Osteocyte (in vitro differentiated cells): Measurements from ENCODE around the gene FMNL3. TPM values are rescaled to one million over a fixed set of nuclear protein-coding genes. Genes with fewer than 3 reads are reported as not detected.
A peak's percentile ranks its signal among the peaks of the same experiment; 100 is the strongest.

Source experiments
- DNase-seq: peaks from one replicate; pipeline ENCODE4 v3.0.0; 2021; ENCODE audit warnings: mixed read lengths; ENCODE audit not compliant: unreplicated experiment; ENCODE audit errors: extremely low spot score
- H3K27ac Mint-ChIP-seq: one replicate; pipeline ENCODE4 v1.8.0; 2021; ENCODE audit warnings: mild to moderate bottlenecking, mixed read lengths; ENCODE audit not compliant: unreplicated experiment
- H3K27me3 Mint-ChIP-seq: one replicate; pipeline ENCODE4 v1.8.0; 2021; ENCODE audit warnings: mixed read lengths; ENCODE audit not compliant: unreplicated experiment
- H3K36me3 Mint-ChIP-seq: one replicate; pipeline ENCODE4 v1.8.0; 2021; ENCODE audit warnings: mixed read lengths; ENCODE audit not compliant: unreplicated experiment
- H3K4me1 Mint-ChIP-seq: one replicate; pipeline ENCODE4 v1.8.0; 2021; ENCODE audit warnings: mixed read lengths; ENCODE audit not compliant: unreplicated experiment
- H3K4me3 Mint-ChIP-seq: one replicate; pipeline ENCODE4 v1.8.0; 2021; ENCODE audit warnings: mild to moderate bottlenecking, moderate library complexity, mixed read lengths; ENCODE audit not compliant: unreplicated experiment
- H3K9me3 Mint-ChIP-seq: one replicate; pipeline ENCODE4 v1.8.0; 2021; ENCODE audit warnings: mixed read lengths; ENCODE audit not compliant: unreplicated experiment
- CTCF ChIP-seq: fragments of 200-600 bp; sonication (generic); IDR thresholded peaks from 2 replicates; pipeline ENCODE4 v1.5.0; 2021; ENCODE audit warnings: antibody characterized with exemption, mild to moderate bottlenecking, moderate library complexity
- total RNA-seq: library from RNA; stranded (reverse); gene quantifications from 2 replicates; pipeline ENCODE4 v1.2.1, GENCODE V29; 2021

The FMNL3 gene
- total RNA-seq, 1 donor from 2014 or later = 37.4 TPM

DNA sequence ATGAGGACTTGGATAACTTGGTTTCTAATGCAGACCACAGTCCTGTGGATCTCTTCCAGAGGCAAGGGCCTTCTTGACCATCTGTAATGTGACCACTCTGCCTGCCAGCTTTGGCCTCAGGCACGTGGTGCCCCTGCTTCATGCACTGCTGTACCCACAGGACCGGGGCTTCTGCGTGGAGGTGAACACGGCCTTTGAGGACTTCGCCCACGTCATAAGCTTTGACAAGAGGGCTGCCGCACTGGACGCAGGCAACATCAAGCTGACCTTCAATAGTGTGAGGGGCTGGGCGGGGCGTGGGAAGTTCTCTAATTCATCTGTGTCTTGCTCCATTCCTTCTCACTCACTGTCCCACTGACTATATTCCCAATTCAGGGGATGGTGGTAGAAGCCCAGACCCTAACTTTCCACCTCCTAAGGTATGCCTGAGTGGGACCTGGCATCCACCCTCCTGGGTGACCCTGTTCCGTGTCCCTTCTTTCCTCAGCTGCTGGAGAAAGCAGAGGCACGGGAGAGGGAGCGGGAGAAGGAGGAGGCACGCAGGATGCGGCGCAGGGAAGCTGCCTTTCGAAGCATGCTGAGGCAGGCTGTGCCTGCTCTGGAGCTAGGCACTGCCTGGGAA lies 65.3 kb downstream of the FMNL3 start:
- Mint-ChIP-seq H3K4me3 (no peak overlapping the region), H3K27ac (no peak overlapping the region), H3K9me3 (no peaks in the 10 kb centered on the region), H3K36me3 (peaks cover 26% of the 10 kb centered on the region), H3K4me1 (peaks cover 13% of the 10 kb centered on the region), H3K27me3 (no peaks in the 10 kb centered on the region)
- no peak for DNase-seq
- no peak for TF ChIP-seq CTCF

DNA sequence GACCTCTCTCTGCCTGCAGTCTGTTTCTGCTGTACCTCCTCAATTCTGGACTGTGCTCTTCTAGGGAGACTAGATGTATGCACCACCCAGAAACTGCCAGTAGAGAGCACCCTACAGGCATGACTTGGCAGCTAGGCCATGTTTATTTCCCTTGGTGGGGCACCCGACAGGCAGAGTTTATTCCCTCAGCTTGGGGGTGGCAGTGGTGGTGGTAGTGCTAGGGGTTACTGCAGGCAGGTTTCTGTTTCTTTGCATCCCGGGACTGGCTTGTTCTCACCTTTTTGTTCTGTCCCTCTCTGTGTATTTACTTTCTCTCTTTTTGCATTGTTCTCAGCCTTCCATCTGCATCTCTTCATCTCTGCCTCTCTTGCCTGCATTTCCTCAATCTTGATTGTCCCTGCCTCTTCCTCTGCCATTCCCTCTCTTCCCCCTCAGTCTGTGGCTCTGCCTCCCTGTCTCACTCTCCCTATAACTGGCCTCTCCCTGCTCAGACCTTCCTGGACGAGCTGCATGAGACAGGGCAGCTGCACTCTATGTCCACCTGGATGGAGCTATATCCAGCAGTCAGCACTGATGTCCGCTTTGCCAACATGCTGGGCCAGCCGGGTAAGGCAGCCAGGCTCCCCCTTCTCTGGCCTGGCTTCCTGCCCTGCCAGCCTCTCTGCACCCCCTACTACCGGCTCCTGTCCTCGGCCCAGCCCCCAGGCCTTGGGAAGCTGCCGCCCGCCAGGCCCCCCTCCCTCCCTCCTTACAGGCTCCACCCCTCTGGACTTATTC lies 70.0 kb downstream of the FMNL3 start:
- DNase-seq = peak; percentile 86
- Mint-ChIP-seq H3K27me3 (no peaks in the 10 kb centered on the region), H3K9me3 (no peaks in the 10 kb centered on the region), H3K36me3 (peaks cover 15% of the 10 kb centered on the region), H3K4me3 (no peak overlapping the region), H3K27ac (peak overlapping the region; percentile 78), H3K4me1 (peaks cover 12% of the 10 kb centered on the region)
- peak; percentile 72 for TF ChIP-seq CTCF

DNA sequence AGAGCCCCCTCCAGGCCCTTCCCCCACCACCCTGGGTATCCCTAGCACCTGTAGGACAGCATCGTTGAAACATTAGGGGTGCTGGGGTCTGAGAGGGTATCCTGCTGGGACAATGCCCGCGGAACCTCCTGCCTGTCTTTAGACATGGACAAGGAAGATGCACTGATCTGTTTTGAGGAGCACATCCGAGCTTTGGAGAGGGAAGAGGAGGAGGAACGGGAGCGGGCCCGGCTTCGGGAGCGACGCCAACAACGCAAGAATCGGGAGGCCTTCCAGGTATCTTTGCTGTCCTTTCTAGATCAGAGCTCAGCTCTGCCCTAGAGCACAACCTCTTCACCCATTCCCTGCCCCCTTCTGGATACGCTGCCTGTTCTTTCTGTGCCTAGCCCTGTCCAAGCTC lies 70.6 kb downstream of the FMNL3 start:
- Mint-ChIP-seq H3K27me3 (no peaks in the 10 kb centered on the region), H3K4me3 (no peak overlapping the region), H3K4me1 (peaks cover 17% of the 10 kb centered on the region), H3K36me3 (peaks cover 15% of the 10 kb centered on the region), H3K27ac (peak overlapping the region; percentile 78), H3K9me3 (no peaks in the 10 kb centered on the region)
- no peak for TF ChIP-seq CTCF
- no peak for DNase-seq

- TF ChIP-seq CTCF = no peak
- H3K27ac Mint-ChIP-seq = no peak overlapping the region
- H3K36me3 Mint-ChIP-seq = peaks cover 13% of the 10 kb centered on the region
- H3K4me3 Mint-ChIP-seq = no peak overlapping the region
- peaks cover 17% of the 10 kb centered on the region for H3K4me1 Mint-ChIP-seq
- H3K27me3 Mint-ChIP-seq = no peaks in the 10 kb centered on the region
- H3K9me3 Mint-ChIP-seq = no peaks in the 10 kb centered on the region
- DNase-seq = no peak
Observed at GRCh38 chr12:49635656-49636055, 71.5 kb downstream of the FMNL3 start.

- DNase-seq = no peak
- H3K9me3 Mint-ChIP-seq = no peaks in the 10 kb centered on the region
- peaks cover 17% of the 10 kb centered on the region for H3K4me1 Mint-ChIP-seq
- H3K27ac Mint-ChIP-seq = peak overlapping the region; percentile 7
- H3K36me3 Mint-ChIP-seq = peaks cover 11% of the 10 kb centered on the region
- H3K4me3 Mint-ChIP-seq = no peak overlapping the region
- no peak for TF ChIP-seq CTCF
- H3K27me3 Mint-ChIP-seq = no peaks in the 10 kb centered on the region
Observed at GRCh38 chr12:49635036-49635435, 72.2 kb downstream of the FMNL3 start.
